ENCODE measurements around the gene TPST2.

- TF ChIP-seq EZH2 (IDR thresholded peaks at IDR 0.05): no peak
- no peak for TF ChIP-seq POLR2AphosphoS5 (IDR thresholded peaks at IDR 0.05; ENCODE audit: borderline replicate concordance, low read depth, low read length)
Observed at GRCh38 chr22:26536762-26537134, 53.2 kb downstream of the TPST2 start.
